ENCODE results near the gene RETREG2. TPM values are rescaled to one million over a fixed set of nuclear protein-coding genes. Genes with fewer than 3 reads are reported as not detected.
A peak's percentile ranks its signal among the peaks of the same experiment; 100 is the strongest.

Gene RETREG2
- total and polyA plus RNA-seq, 9 donors: 28.9 to 57.7 (median 46.2) TPM

DNA sequence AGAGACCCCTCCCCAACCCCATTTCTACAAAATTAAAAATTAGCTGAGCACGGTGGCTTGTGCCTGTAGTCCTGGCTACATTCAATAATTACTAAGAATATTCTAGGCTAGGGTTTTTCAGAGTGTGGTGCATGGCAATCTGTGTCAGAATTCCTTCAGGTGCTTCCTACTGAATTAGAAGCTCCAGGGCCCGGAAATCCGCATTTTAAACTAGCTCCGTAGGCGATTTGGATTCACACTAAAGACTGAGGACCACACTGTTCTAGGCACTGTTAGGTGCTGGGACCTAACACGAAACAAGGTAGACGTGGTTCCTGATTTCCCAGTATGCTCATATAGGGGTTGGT is 27.9 kb downstream of the RETREG2 start:
- no peak for DNase-seq
- Histone ChIP-seq H3K4me3 (ENCODE audit: low read length) (peak overlapping the region; percentile 73), H3K27me3 (ENCODE audit: control insufficient read depth, insufficient read depth, low read length) (no peaks in the 10 kb centered on the region), H3K36me3 (ENCODE audit: control insufficient read depth, insufficient read depth, low read length) (peaks cover 31% of the 10 kb centered on the region), H3K9me3 (replicated peaks; ENCODE audit: control insufficient read depth, low read depth, low read length) (no peaks in the 10 kb centered on the region), H3K27ac (ENCODE audit: low read length) (peak overlapping the region; percentile 99), H3K4me1 (ENCODE audit: control insufficient read depth, insufficient read depth, low read length) (peaks cover 22% of the 10 kb centered on the region)
- WGBS (ENCODE audit: insufficient coverage): 18% methylated on average over 6 of the region's 7 CpGs

DNA sequence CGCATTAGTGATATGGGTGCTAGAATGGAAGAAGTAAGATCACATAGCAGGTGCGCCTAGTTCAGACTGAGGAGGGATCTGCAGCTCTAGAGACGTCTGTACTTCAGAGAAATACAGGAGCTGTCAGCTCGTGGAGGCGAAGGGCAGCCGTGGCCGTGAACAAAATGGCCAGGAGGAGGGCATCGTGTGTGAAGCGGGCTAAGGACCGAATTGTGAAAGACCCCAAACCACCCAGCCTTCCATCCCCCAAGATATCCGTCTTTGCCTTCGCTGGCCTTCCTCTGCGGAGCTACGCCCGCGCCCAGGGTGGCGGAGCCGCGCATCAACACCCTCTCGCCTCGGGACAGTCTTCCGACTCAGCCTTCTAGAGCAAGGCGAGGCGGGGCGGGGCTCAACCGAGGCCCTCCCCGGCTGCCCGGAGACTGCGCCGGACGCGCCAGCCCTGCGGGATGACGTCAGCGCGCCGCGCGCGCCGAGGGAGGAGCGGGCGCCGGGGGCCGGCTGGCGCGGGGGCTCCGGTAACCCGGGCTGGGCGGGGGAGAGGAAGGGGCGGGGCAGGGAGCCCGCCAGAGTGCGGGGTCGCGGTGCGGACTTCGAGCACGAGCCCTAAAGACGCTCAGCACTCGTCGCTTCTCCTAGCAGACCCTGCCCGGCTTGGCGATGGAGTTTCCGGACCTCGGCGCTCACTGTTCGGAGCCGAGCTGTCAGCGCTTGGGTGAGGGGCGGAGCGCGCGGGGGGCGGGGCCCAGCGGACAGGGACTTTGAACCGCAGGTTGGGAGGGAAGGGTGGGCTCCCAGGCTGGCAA is 28.5 kb downstream of the RETREG2 start, which contains the start of gene ZFAND2B:
Gene ZFAND2B, plus strand, starts transcription at position 455 of the 806 bp plus-strand sequence. Its CDS starts 206 bp downstream, at position 661.
- Histone ChIP-seq H3K27ac (ENCODE audit: low read length) (peak within 1 kb of the TSS; percentile 99), H3K4me3 (ENCODE audit: low read length) (peak within 1 kb of the TSS; percentile 77), H3K36me3 (ENCODE audit: control insufficient read depth, insufficient read depth, low read length) (peaks cover 35% of the 10 kb centered on the region), H3K9me3 (replicated peaks; ENCODE audit: control insufficient read depth, low read depth, low read length) (no peaks in the 10 kb centered on the region), H3K4me1 (ENCODE audit: control insufficient read depth, insufficient read depth, low read length) (peaks cover 22% of the 10 kb centered on the region), H3K27me3 (ENCODE audit: control insufficient read depth, insufficient read depth, low read length) (no peaks in the 10 kb centered on the region)
- WGBS (ENCODE audit: insufficient coverage): under 1% methylated on average over 61 of the region's 76 CpGs
- peak; percentile 98 for DNase-seq

DNA sequence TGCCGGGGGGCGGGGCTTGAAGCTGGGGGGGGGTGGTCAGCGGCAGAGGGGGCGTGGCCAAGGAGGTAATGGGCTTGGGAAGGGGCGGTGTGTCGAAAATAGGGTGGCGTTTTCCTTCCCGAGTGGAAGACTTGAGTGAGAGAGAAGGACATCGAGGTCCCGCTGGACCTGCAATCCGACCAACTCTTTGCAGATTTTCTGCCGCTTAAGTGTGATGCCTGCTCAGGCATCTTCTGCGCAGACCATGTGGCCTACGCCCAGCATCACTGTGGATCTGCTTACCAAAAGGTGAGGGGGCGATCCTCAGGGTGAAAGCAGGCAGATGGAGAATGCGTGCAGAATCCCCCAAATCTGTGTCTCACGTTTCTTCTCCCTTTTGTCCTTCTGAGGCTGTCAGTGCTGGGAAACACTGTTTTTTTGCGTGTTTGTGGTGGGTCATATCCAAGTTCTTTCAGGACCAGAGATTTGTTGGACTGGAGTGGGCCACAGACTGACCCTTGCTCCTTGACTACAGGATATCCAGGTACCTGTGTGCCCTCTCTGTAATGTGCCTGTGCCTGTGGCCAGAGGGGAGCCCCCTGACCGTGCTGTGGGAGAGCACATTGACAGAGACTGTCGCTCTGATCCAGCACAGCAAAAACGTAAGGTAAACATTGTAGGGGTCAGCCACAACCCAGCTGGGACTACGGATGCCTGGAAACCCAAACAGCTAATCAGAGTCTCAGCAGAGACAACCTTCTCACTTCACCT is 29.2 kb downstream of the RETREG2 start:
- 11% methylated on average over 15 of the region's 22 CpGs for WGBS (ENCODE audit: insufficient coverage)
- H3K27ac ChIP-seq (ENCODE audit: low read length): peak overlapping the region; percentile 99
- no peak for DNase-seq

DNA sequence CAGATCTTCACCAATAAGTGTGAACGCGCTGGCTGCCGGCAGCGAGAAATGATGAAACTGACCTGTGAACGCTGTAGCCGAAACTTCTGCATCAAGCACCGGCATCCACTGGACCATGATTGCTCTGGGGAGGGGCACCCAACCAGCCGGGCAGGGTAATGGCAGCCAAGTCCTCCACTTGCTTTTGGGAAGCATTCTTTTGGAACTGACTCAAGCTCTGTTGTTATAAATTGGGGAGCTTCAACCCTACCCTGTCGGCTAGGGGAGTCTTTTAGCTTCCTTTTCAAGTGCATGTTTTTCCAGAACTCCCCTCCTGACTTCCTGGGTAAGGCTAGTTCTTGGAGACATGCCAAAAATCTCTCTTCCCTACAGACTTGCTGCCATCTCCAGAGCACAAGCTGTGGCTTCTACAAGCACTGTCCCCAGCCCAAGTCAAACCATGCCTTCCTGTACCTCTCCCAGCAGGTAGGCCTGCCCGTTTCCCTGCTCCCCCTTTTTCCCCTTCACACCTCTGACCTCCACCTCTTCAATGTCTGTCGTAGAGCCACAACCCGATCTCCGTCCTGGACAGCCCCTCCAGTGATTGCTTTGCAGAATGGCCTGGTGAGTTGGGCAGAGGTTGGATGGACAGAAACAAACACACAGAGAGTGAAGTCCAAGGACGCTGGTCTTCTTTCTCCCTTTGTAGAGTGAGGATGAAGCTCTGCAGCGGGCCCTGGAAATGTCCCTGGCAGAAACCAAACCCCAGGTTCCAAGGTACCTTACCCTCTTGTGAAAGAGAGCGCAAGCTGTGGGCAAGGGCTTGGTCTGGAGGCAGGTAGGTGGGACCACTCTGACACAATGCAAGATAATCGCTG is 30.0 kb downstream of the RETREG2 start:
- Histone ChIP-seq H3K27me3 (ENCODE audit: control insufficient read depth, insufficient read depth, low read length) (no peaks in the 10 kb centered on the region), H3K36me3 (ENCODE audit: control insufficient read depth, insufficient read depth, low read length) (peaks cover 43% of the 10 kb centered on the region), H3K4me3 (ENCODE audit: low read length) (no peak overlapping the region), H3K27ac (ENCODE audit: low read length) (peak overlapping the region; percentile 99), H3K4me1 (ENCODE audit: control insufficient read depth, insufficient read depth, low read length) (peaks cover 22% of the 10 kb centered on the region), H3K9me3 (replicated peaks; ENCODE audit: control insufficient read depth, low read depth, low read length) (no peaks in the 10 kb centered on the region)
- WGBS (ENCODE audit: insufficient coverage): 68% methylated on average over 9 of the region's 17 CpGs
- DNase-seq: peak; percentile 53

More for the DNA sequence above, 29.2 kb downstream of the RETREG2 start:
- H3K27me3 ChIP-seq (ENCODE audit: control insufficient read depth, insufficient read depth, low read length): no peaks in the 10 kb centered on the region
- H3K4me1 ChIP-seq (ENCODE audit: control insufficient read depth, insufficient read depth, low read length): peaks cover 22% of the 10 kb centered on the region
- H3K4me3 ChIP-seq (ENCODE audit: low read length): peak overlapping the region; percentile 77
- H3K36me3 ChIP-seq (ENCODE audit: control insufficient read depth, insufficient read depth, low read length): peaks cover 35% of the 10 kb centered on the region
- H3K9me3 ChIP-seq (replicated peaks; ENCODE audit: control insufficient read depth, low read depth, low read length): no peaks in the 10 kb centered on the region

DNA sequence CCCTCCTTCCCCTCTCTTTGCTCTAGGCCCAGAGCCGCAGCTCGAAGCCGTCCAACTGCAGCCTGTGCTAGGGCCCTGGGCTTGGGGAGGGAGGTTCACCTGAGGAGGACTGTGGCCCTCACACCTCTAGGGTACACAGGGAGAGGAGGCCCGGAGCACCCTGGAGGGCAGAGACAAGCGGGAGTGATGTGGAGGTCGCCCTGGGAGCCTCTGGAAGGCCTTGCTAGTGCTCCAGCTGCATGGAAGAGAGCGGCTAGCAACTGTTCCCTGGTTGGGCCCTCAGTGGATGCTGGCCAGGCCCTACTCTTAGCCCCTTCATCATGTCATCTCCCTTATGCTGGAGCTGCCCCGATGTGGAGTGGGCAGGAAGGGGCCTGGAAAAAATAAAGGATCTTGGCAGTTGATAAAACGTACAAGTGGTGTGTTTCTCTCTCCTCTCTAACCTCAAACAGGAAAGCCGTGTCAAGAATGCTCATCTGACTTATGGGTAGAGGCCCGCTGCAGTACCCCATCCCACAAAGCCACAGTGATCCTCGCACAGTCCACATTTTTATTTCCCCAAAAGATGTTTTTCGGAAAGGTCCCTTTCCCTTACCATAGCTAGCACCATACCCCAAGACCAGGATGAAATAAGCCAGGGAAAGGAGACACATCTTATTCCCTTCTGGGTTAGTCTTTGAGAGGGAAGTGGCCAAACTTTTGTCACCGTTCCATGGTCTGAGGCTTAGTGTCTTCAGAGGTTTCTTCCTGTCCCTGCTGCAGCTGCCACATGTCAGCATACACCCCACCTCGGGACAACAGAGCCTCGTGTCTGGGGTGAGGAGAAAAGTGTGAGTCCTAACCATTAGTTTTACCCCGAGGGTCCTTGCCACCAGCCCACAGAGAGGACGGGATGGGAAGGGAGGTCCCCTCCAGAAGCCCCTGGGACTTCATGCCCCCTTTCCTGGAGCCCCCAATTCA is 31.4 kb downstream of the RETREG2 start:
- Histone ChIP-seq H3K9me3 (replicated peaks; ENCODE audit: control insufficient read depth, low read depth, low read length) (no peaks in the 10 kb centered on the region), H3K27me3 (ENCODE audit: control insufficient read depth, insufficient read depth, low read length) (no peaks in the 10 kb centered on the region), H3K36me3 (ENCODE audit: control insufficient read depth, insufficient read depth, low read length) (peaks cover 57% of the 10 kb centered on the region), H3K4me1 (ENCODE audit: control insufficient read depth, insufficient read depth, low read length) (peaks cover 22% of the 10 kb centered on the region), H3K27ac (ENCODE audit: low read length) (no peak overlapping the region), H3K4me3 (ENCODE audit: low read length) (no peak overlapping the region)
- WGBS (ENCODE audit: insufficient coverage): 73% methylated on average over 10 of the region's 18 CpGs
- DNase-seq: no peak

DNA sequence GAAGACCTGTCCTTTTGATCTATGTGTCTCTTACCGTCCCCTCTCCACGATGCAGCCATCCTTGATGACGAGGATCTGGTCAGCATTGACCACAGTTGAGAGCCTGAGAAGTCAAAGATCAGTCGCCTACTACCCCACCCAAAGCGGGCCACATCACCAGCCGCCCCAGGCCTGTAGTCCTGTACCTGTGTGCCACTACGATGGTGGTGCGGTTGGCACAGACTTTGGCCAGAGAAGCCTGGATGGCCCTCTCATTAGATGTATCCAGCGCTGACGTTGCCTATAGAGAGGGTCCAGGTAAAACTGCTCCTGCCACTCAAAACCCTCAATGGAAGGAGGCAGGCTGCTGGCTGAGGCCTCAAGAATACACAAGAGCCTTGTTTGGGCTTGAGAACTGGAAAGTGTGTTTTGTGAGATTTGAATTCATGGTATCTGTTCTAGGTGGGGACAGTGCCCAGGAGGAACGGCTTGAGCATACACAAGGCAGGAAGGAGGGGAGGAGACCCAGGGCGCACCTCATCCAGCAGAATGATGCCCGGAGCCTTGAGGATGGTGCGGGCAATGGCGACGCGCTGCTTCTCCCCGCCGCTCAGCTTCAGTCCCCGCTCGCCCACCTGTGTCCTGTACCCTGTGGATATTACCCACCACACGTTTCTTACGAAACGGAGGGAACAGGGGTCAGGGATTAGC is 32.3 kb downstream of the RETREG2 start:
- WGBS (ENCODE audit: insufficient coverage): 89% methylated on average over 17 of the region's 24 CpGs
- Histone ChIP-seq H3K27ac (ENCODE audit: low read length) (no peak overlapping the region), H3K4me3 (ENCODE audit: low read length) (no peak overlapping the region), H3K9me3 (replicated peaks; ENCODE audit: control insufficient read depth, low read depth, low read length) (no peaks in the 10 kb centered on the region), H3K4me1 (ENCODE audit: control insufficient read depth, insufficient read depth, low read length) (peaks cover 22% of the 10 kb centered on the region), H3K27me3 (ENCODE audit: control insufficient read depth, insufficient read depth, low read length) (no peaks in the 10 kb centered on the region), H3K36me3 (ENCODE audit: control insufficient read depth, insufficient read depth, low read length) (peaks cover 64% of the 10 kb centered on the region)
- no peak for DNase-seq

DNA sequence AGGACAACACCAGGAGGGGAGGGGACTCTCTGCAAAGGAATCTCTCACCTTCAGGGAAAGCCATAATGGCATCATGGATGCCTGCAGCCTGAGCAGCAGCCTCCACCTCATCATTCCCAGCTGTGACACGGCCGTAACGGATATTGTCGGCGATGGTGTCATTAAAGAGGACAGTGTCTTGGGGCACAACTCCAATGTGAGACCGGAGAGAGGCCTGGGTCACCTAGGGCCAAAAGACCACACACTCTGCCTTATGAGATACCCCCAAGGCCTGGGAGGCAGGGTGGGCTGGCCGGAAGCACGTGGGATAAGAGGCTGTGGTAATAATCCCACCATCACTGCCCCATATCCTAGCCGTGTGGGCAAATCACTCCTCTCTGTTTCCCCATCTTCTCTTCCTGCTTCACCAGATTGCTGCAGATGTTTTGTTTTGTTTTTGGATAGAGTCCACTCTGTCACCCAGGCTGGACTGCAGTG is 32.8 kb downstream of the RETREG2 start:
- no peaks in the 10 kb centered on the region for H3K9me3 ChIP-seq (replicated peaks; ENCODE audit: control insufficient read depth, low read depth, low read length)
- H3K36me3 ChIP-seq (ENCODE audit: control insufficient read depth, insufficient read depth, low read length): peaks cover 68% of the 10 kb centered on the region
- H3K4me3 ChIP-seq (ENCODE audit: low read length): no peak overlapping the region
- 70% methylated on average over 2 of the region's 9 CpGs for WGBS (ENCODE audit: insufficient coverage)
- no peak overlapping the region for H3K27ac ChIP-seq (ENCODE audit: low read length)
- DNase-seq: no peak
- H3K4me1 ChIP-seq (ENCODE audit: control insufficient read depth, insufficient read depth, low read length): peaks cover 20% of the 10 kb centered on the region
- no peaks in the 10 kb centered on the region for H3K27me3 ChIP-seq (ENCODE audit: control insufficient read depth, insufficient read depth, low read length)

DNA sequence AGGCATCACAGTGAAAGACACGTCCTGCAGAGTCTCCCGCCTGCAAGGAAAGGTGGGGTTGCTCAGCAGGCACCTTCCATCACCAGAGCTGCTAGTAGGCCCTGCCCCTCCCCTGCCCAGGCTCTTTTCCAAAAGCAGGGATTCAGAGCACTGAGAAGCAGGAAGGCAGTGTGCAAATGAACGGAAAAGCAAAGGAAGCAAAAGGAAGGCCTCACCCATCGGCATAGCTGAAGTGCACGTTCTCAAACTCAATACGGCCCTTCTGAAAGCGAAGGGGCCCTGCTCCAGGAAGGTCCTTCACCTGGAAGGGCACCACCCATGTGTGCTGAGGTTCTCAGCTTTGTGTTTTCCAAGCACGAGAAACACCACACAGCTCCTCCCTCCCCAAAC is 34.9 kb downstream of the RETREG2 start:
- Histone ChIP-seq H3K27me3 (ENCODE audit: control insufficient read depth, insufficient read depth, low read length) (no peaks in the 10 kb centered on the region), H3K9me3 (replicated peaks; ENCODE audit: control insufficient read depth, low read depth, low read length) (no peaks in the 10 kb centered on the region), H3K4me1 (ENCODE audit: control insufficient read depth, insufficient read depth, low read length) (peaks cover 20% of the 10 kb centered on the region), H3K36me3 (ENCODE audit: control insufficient read depth, insufficient read depth, low read length) (peaks cover 77% of the 10 kb centered on the region), H3K27ac (ENCODE audit: low read length) (no peak overlapping the region), H3K4me3 (ENCODE audit: low read length) (no peak overlapping the region)
- 93% methylated on average over 8 of the region's 8 CpGs for WGBS (ENCODE audit: insufficient coverage)
- DNase-seq: no peak
